ENCODE results near the gene C1QTNF8.

C1QTNF8 gene

GRCh38 chr16:1096169-1097082 lies at the start of gene C1QTNF8:
Gene C1QTNF8, minus strand, starts transcription at chr16:1096244. Its CDS starts 1,322 bp downstream, at chr16:1094922.
- DNase-seq = no peak

GRCh38 chr16:1145383-1146100 lies 49.5 kb upstream of the C1QTNF8 start:
- no peak for DNase-seq

GRCh38 chr16:1144476-1145382 lies 48.7 kb upstream of the C1QTNF8 start:
- DNase-seq = no peak

GRCh38 chr16:1143761-1144450 lies 47.9 kb upstream of the C1QTNF8 start:
- no peak for DNase-seq

GRCh38 chr16:1142911-1143310 lies 46.9 kb upstream of the C1QTNF8 start:
- no peak for DNase-seq

- DNase-seq = no peak
Observed at GRCh38 chr16:1141716-1142115, 45.7 kb upstream of the C1QTNF8 start.

- no peak for DNase-seq
Observed at GRCh38 chr16:1141191-1141590, 45.1 kb upstream of the C1QTNF8 start.

- no peak for DNase-seq
Observed at GRCh38 chr16:1140582-1141162, 44.6 kb upstream of the C1QTNF8 start.

- DNase-seq = no peak
Observed at GRCh38 chr16:1137604-1138003, 41.6 kb upstream of the C1QTNF8 start.

- DNase-seq = no peak
Observed at GRCh38 chr16:1135459-1135825, 39.4 kb upstream of the C1QTNF8 start.

- no peak for DNase-seq
Observed at GRCh38 chr16:1134776-1135458, 38.9 kb upstream of the C1QTNF8 start.

- no peak for DNase-seq
Observed at GRCh38 chr16:1133810-1134520, 37.9 kb upstream of the C1QTNF8 start.

- no peak for DNase-seq
Observed at GRCh38 chr16:1133271-1133670, 37.2 kb upstream of the C1QTNF8 start.

- DNase-seq = no peak
Observed at GRCh38 chr16:1132431-1132830, 36.4 kb upstream of the C1QTNF8 start.

GRCh38 chr16:1131378-1131994 lies 35.4 kb upstream of the C1QTNF8 start:
- DNase-seq = no peak

- no peak for DNase-seq
Observed at GRCh38 chr16:1130382-1130781, 34.3 kb upstream of the C1QTNF8 start.

GRCh38 chr16:1129106-1129960 lies 33.3 kb upstream of the C1QTNF8 start:
- no peak for DNase-seq

GRCh38 chr16:1127971-1128715 lies 32.1 kb upstream of the C1QTNF8 start:
- no peak for DNase-seq

- DNase-seq = no peak
Observed at GRCh38 chr16:1127101-1127500, 31.1 kb upstream of the C1QTNF8 start.
